Hypothalamus (tissue), 51 donors: Measurements from ENCODE around the gene ATP5PB.

Source experiments
- DNase-seq, 51 donors: peaks; one replicate each; lab custom pipeline; 2025; lab: John Stamatoyannopoulos, UW

Gene ATP5PB

GRCh38 chr1:111446546-111446945, 2.7 kb upstream of the ATP5PB start:
- DNase-seq: no peak

- DNase-seq: no peak
Observed at GRCh38 chr1:111446967-111447892, 2.0 kb upstream of the ATP5PB start.

- peak in 1 of 51 donors; percentile 36 for DNase-seq
Observed at GRCh38 chr1:111448482-111448917, 764 bp upstream of the ATP5PB start.

GRCh38 chr1:111449703-111450017, 396 bp downstream of the ATP5PB start:
- no peak for DNase-seq

- no peak for DNase-seq
Observed at GRCh38 chr1:111450185-111450584, 921 bp downstream of the ATP5PB start.

GRCh38 chr1:111452581-111452980, 3.3 kb downstream of the ATP5PB start:
- no peak for DNase-seq

GRCh38 chr1:111453706-111454105, 4.4 kb downstream of the ATP5PB start:
- no peak for DNase-seq

- DNase-seq: no peak
Observed at GRCh38 chr1:111454859-111455641, 5.8 kb downstream of the ATP5PB start.

- no peak for DNase-seq
Observed at GRCh38 chr1:111455642-111456031, 6.4 kb downstream of the ATP5PB start.

- DNase-seq: no peak
Observed at GRCh38 chr1:111461765-111462164, 12.5 kb downstream of the ATP5PB start.

GRCh38 chr1:111462370-111463028, 13.2 kb downstream of the ATP5PB start:
- no peak for DNase-seq

GRCh38 chr1:111463029-111463683, 13.9 kb downstream of the ATP5PB start:
- no peak for DNase-seq

GRCh38 chr1:111465754-111466153, 16.5 kb downstream of the ATP5PB start:
- no peak for DNase-seq

- DNase-seq: no peak
Observed at GRCh38 chr1:111466480-111466879, 17.2 kb downstream of the ATP5PB start.

GRCh38 chr1:111467865-111468716, 18.8 kb downstream of the ATP5PB start:
- DNase-seq: no peak

- DNase-seq: no peak
Observed at GRCh38 chr1:111468717-111469100, 19.4 kb downstream of the ATP5PB start.

GRCh38 chr1:111469539-111469938, 20.3 kb downstream of the ATP5PB start:
- no peak for DNase-seq

GRCh38 chr1:111470596-111470995, 21.3 kb downstream of the ATP5PB start:
- DNase-seq: no peak

GRCh38 chr1:111471012-111471411, 21.7 kb downstream of the ATP5PB start:
- peak in 8 of 51 donors; percentile 5 to 41 (median 16) for DNase-seq

- no peak for DNase-seq
Observed at GRCh38 chr1:111471538-111471937, 22.3 kb downstream of the ATP5PB start.
